Measurements from ENCODE around the gene SUSD6. TPM values are rescaled to one million over a fixed set of nuclear protein-coding genes. Genes with fewer than 3 reads are reported as not detected.

SUSD6 gene
- total RNA-seq, 1 donor from 2014 or later: 67.1 TPM

DNA sequence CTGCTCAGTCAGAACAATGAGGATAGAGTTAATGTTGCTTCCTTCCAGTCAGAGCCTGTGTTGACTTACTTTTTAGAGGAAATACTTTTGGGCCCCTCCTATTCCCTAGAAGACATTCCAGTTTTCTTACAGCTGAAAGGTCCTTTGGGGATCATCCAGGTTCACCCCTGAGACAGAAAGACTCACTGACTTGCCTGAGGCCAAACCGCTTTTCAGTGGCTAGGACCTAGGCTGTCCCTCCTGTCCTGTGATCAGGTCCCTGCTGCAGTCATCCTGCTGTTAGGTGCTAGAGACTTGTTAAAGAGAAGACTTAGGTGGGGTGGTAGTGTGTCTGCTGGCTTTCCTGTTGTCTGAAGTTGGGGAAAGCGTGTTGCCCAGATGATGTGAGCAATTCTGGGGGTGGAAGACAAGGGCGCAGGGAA lies 39.6 kb downstream of the SUSD6 start:
- intact Hi-C loops (cut with micrococcal nuclease): loop anchor here (5.0 kb wide), 1 partner anchor 36 kb away; no protein-coding TSS in a partner anchor
- peaks cover 94% of the 10 kb centered on the region for H3K4me1 Mint-ChIP-seq
- TF ChIP-seq CTCF (IDR thresholded peaks at IDR 0.05): no peak
- H3K36me3 Mint-ChIP-seq (ENCODE audit: low read depth): peaks cover 13% of the 10 kb centered on the region
- H3K4me3 Mint-ChIP-seq: peak overlapping the region; percentile 17
- peak overlapping the region; percentile 81 for H3K27ac Mint-ChIP-seq
- no peak for DNase-seq
- POLR2A ChIA-PET: interaction anchor here (3.6 kb wide), 1 partner anchor 37 kb away, joined by 25 read pairs; the partner anchor contains the start of gene SUSD6
- H3K9me3 Mint-ChIP-seq: no peaks in the 10 kb centered on the region
- no peaks in the 10 kb centered on the region for H3K27me3 Mint-ChIP-seq
- CTCF ChIA-PET: no interaction called here
- ATAC-seq (ENCODE audit: low read depth): no peak

- peaks cover 8% of the 10 kb centered on the region for H3K36me3 Mint-ChIP-seq (ENCODE audit: low read depth)
- TF ChIP-seq CTCF (IDR thresholded peaks at IDR 0.05): no peak
- CTCF ChIA-PET: no interaction called here
- POLR2A ChIA-PET: interaction anchor here (3.6 kb wide), 1 partner anchor 38 kb away, joined by 25 read pairs; the partner anchor contains the start of gene SUSD6
- ATAC-seq (ENCODE audit: low read depth): no peak
- DNase-seq: no peak
- H3K27ac Mint-ChIP-seq: peak overlapping the region; percentile 81
- intact Hi-C loops (cut with micrococcal nuclease): loop anchor here (2.0 to 5.0 kb wide), 2 partner anchors 13 to 36 kb away; no protein-coding TSS in a partner anchor
- H3K4me1 Mint-ChIP-seq: peaks cover 96% of the 10 kb centered on the region
- peak overlapping the region; percentile 16 for H3K4me3 Mint-ChIP-seq
- H3K9me3 Mint-ChIP-seq: no peaks in the 10 kb centered on the region
- H3K27me3 Mint-ChIP-seq: no peaks in the 10 kb centered on the region
Measured at GRCh38 chr14:69651664-69652063, 40.3 kb downstream of the SUSD6 start.

- peaks cover 95% of the 10 kb centered on the region for H3K4me1 Mint-ChIP-seq
- H3K4me3 Mint-ChIP-seq: peak overlapping the region; percentile 61
- H3K9me3 Mint-ChIP-seq: no peaks in the 10 kb centered on the region
- intact Hi-C loops (cut with micrococcal nuclease): loop anchor here (1.0 to 5.0 kb wide), 4 partner anchors 10 to 34 kb away; no protein-coding TSS in a partner anchor
- peak overlapping the region; percentile 88 for H3K27ac Mint-ChIP-seq
- peaks cover 11% of the 10 kb centered on the region for H3K36me3 Mint-ChIP-seq (ENCODE audit: low read depth)
- ChIA-PET POLR2A (interaction anchor here (0.6 to 3.6 kb wide), 6 partner anchors 8 to 39 kb away, joined by 3 to 25 read pairs (median 3); partner anchors contain the start of gene SUSD6), CTCF (interaction anchor here (1.0 to 1.4 kb wide), 3 partner anchors 17 to 49 kb away, joined by 3 to 5 read pairs (median 3); no protein-coding TSS in a partner anchor)
- TF ChIP-seq CTCF (IDR thresholded peaks at IDR 0.05): no peak
- H3K27me3 Mint-ChIP-seq: no peaks in the 10 kb centered on the region
- ATAC-seq (ENCODE audit: low read depth) (peak; percentile 74), DNase-seq (no peak)
Measured at GRCh38 chr14:69652942-69653684, 41.7 kb downstream of the SUSD6 start.

DNA sequence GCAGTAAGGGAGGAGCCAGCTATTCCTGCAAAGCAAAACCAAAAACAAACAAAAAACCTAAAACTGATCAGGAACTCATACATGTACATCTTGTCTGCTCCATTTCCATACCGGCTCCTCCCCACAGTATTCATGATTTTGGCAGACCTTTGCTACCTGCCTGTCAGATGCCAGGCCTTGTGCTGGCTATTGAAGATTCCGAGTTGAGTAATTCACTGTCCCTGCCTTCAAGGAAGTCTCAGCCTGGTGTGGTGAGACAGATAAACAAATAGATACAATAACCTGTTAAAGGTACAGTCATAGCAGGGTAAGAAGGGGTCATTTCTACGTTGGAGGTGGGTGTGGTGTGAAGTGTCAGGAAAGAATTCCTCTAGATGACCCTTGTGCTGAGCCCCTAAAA lies 42.7 kb downstream of the SUSD6 start:
- CTCF ChIA-PET: no interaction called here

More for the DNA sequence above, 42.7 kb downstream of the SUSD6 start:
- POLR2A ChIA-PET: interaction anchor here (0.7 to 3.6 kb wide), 3 partner anchors 9 to 40 kb away, joined by 3 to 25 read pairs (median 4); partner anchors contain the start of gene SUSD6
- no peak for TF ChIP-seq CTCF (IDR thresholded peaks at IDR 0.05)
- H3K36me3 Mint-ChIP-seq (ENCODE audit: low read depth): peaks cover 18% of the 10 kb centered on the region
- H3K4me1 Mint-ChIP-seq: peaks cover 95% of the 10 kb centered on the region
- peak overlapping the region; percentile 8 for H3K4me3 Mint-ChIP-seq
- no peaks in the 10 kb centered on the region for H3K27me3 Mint-ChIP-seq
- H3K9me3 Mint-ChIP-seq: no peaks in the 10 kb centered on the region
- H3K27ac Mint-ChIP-seq: peak overlapping the region; percentile 88
- ATAC-seq (ENCODE audit: low read depth) (no peak), DNase-seq (no peak)
- intact Hi-C loops (cut with micrococcal nuclease): loop anchor here (5.0 kb wide), 1 partner anchor 33 kb away; no protein-coding TSS in a partner anchor
